ENCODE measurements around the gene PLA2G7.

DNA sequence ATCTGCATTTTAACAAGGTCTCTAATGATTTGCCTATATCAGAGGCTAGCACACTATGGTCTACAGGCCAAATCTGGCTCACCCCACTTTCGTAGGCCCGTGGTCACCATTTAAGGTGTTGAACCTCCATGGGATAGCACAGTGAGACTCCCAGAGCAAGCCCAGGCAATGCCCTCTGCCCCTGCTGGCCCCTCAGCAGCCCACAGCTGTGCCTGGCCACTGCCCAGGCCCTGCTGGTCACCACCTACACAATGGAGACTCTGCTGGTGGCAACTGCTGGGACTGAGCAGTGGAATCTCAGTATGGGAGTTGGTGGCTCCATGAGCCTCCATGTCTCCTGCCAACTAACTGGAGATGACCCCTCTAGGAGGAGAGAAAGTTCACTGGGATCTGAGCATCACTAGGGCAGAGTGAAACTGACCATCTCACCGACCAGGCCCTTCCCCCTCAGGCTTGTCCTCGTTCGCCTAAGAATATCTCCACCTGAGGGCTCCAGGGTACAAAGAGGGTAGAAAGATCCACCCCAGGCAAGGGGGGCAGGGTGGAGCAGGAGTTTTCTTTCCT, 13.8 kb upstream of the PLA2G7 start:
- no peak for TF ChIP-seq POLR2A (IDR thresholded peaks at IDR 0.05)
- TF ChIP-seq, protein P1, sequence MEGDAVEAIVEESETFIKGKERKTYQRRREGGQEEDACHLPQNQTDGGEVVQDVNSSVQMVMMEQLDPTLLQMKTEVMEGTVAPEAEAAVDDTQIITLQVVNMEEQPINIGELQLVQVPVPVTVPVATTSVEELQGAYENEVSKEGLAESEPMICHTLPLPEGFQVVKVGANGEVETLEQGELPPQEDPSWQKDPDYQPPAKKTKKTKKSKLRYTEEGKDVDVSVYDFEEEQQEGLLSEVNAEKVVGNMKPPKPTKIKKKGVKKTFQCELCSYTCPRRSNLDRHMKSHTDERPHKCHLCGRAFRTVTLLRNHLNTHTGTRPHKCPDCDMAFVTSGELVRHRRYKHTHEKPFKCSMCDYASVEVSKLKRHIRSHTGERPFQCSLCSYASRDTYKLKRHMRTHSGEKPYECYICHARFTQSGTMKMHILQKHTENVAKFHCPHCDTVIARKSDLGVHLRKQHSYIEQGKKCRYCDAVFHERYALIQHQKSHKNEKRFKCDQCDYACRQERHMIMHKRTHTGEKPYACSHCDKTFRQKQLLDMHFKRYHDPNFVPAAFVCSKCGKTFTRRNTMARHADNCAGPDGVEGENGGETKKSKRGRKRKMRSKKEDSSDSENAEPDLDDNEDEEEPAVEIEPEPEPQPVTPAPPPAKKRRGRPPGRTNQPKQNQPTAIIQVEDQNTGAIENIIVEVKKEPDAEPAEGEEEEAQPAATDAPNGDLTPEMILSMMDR (IDR thresholded peaks at IDR 0.05) = no peak
- no peak for TF ChIP-seq EP300 (IDR thresholded peaks at IDR 0.05)
- no peak for TF ChIP-seq POLR2AphosphoS5 (IDR thresholded peaks at IDR 0.05)
